ENCODE measurements around the gene WSB1.

- TF ChIP-seq CTCF (conservative IDR thresholded peaks at IDR 0.05; ENCODE audit: low read length) (no peak), EZH2phosphoT487 (IDR thresholded peaks at IDR 0.05; ENCODE audit: borderline replicate concordance) (no peak)
These were observed 34.0 kb downstream of the WSB1 start for GRCh38 chr17:27327871-27328270.
